Prostate gland (tissue), 2 donors: Measurements from ENCODE around the gene PLEKHG1. TPM values are rescaled to one million over a fixed set of nuclear protein-coding genes. Genes with fewer than 3 reads are reported as not detected.

Experiments
- DNase-seq: peaks from one replicate; pipeline ENCODE4 v3.0.0-alpha.2; 2019; ENCODE audit warnings: low spot score
- H3K27ac ChIP-seq, 2 donors: fragments of 200-600 bp; sonication (generic); 2 replicates each; pipeline ENCODE4 v1.5.1; 2017 to 2019
- H3K27me3 ChIP-seq: fragments of 200-600 bp; sonication (generic); replicated peaks from 2 replicates; pipeline ENCODE4 v1.5.1; 2019; ENCODE audit not compliant: insufficient read depth
- H3K36me3 ChIP-seq, 2 donors: fragments of 200-600 bp; sonication (generic); 1 replicate in 1 of 2; 2 replicates in 1 of 2; pipeline versions ENCODE4 v1.5.1 to v1.8.1; 2017 to 2019
- H3K4me1 ChIP-seq: fragments of 200-600 bp; sonication (generic); replicated peaks from 2 replicates; pipeline ENCODE4 v1.5.1; 2019
- H3K4me3 ChIP-seq, 2 donors: fragments of 200-600 bp; sonication (generic); 2 replicates each; pipeline ENCODE4 v1.5.1; 2017 to 2019
- H3K9me3 ChIP-seq: fragments of 200-600 bp; sonication (generic); 2 replicates; pipeline ENCODE4 v1.5.1; 2017
- POLR2A ChIP-seq: fragments of 450-650 bp; IDR thresholded peaks from one replicate; pipeline ENCODE4 v1.6.1; 2016; ENCODE audit warnings: antibody characterized with exemption, mild to moderate bottlenecking
- POLR2AphosphoS5 ChIP-seq: sonication (generic); formaldehyde crosslinking; IDR thresholded peaks from one replicate; pipeline ENCODE4 v1.6.1; 2017; ENCODE audit warnings: antibody characterized with exemption
- WGBS: methylation state at CpG from one replicate; pipeline ENCODE4 v1.1.5; 2018; 5-methylcytosine and 5-hydroxymethylcytosine counted together
- intact Hi-C: fragments of 100-400 bp; cut with DNase I; formaldehyde crosslinking; loops from one replicate; pipeline ENCODE4 v1.14.2; 2022
- total RNA-seq, 2 donors: library from RNA; depleted of rRNA; stranded (reverse); fragments of >200 nt; gene quantifications; one replicate each; pipeline ENCODE4 v1.1.0, GENCODE V29; 2016
- TF ChIP-seq, protein P1 (sequence below), 4 experiments: fragments of 200-600 bp in 2 of 4; fragments of 450-650 bp in 2 of 4; sonication (generic) in 2 of 4; IDR thresholded peaks; 1 replicate in 3 of 4; 2 replicates in 1 of 4; pipeline ENCODE4 v1.5.1; 2016 to 2019; ENCODE audit warnings: antibody characterized with exemption in 4 of 4, mild to moderate bottlenecking in 2 of 4, moderate library complexity in 2 of 4

Gene PLEKHG1
- total RNA-seq, 2 donors from 2014 or later, result 4.9 to 65.4 TPM

DNA sequence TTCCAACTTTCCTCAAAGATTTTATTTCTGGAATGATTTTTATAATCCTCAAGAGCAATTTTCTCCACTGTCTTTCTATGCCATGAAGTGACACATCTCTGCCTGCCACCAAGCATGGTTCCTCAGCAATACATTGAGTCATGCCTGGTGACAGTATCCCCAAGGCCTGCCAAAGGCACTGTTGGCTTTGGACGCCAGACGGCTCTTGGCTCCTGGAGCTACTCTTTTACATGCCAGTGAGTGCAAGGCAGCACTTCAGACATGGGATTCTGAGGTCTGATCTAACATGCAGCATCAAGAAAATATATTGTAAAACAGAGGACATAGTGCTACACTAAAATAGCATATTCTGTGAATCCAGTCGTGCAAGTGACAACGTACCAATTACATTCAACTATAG lies 20.1 kb upstream of the PLEKHG1 start:
- TF ChIP-seq POLR2A (no peak), POLR2AphosphoS5 (no peak)
- TF ChIP-seq, protein P1, sequence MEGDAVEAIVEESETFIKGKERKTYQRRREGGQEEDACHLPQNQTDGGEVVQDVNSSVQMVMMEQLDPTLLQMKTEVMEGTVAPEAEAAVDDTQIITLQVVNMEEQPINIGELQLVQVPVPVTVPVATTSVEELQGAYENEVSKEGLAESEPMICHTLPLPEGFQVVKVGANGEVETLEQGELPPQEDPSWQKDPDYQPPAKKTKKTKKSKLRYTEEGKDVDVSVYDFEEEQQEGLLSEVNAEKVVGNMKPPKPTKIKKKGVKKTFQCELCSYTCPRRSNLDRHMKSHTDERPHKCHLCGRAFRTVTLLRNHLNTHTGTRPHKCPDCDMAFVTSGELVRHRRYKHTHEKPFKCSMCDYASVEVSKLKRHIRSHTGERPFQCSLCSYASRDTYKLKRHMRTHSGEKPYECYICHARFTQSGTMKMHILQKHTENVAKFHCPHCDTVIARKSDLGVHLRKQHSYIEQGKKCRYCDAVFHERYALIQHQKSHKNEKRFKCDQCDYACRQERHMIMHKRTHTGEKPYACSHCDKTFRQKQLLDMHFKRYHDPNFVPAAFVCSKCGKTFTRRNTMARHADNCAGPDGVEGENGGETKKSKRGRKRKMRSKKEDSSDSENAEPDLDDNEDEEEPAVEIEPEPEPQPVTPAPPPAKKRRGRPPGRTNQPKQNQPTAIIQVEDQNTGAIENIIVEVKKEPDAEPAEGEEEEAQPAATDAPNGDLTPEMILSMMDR (IDR thresholded peaks at IDR 0.05), result no peak
- Histone ChIP-seq H3K4me1 (no peaks in the 10 kb centered on the region), H3K27ac (no peak overlapping the region), H3K9me3 (no peaks in the 10 kb centered on the region), H3K36me3 (no peaks in the 10 kb centered on the region), H3K27me3 (no peaks in the 10 kb centered on the region), H3K4me3 (no peak overlapping the region)
- WGBS, result 49% methylated on average over 4 of the region's 4 CpGs
- peak; percentile 13 for DNase-seq
- intact Hi-C loops, result no loop called here

DNA sequence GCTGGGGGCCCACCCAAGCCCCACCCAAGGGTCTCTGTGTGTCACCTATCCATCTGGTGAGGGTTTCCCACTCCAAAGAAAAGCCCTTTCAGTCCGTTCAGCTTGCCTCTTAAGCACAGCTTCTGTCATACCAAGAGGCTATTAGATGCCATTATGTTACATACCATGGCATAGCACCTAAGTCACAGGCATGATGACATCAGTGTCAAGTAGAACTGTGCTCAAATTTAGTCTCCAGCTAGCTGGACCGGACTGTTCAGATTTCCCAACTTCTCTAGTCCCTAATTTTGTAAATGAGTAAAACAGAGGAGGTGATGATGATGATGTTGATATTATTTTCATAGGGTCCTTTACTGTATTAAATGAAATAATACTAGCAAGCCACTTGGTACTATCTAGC lies 19.2 kb upstream of the PLEKHG1 start:
- no peak overlapping the region for H3K27ac ChIP-seq
- no peaks in the 10 kb centered on the region for H3K36me3 ChIP-seq
- no peaks in the 10 kb centered on the region for H3K27me3 ChIP-seq
- WGBS, result 98% methylated on average over 2 of the region's 2 CpGs
- DNase-seq, result no peak
- intact Hi-C loops, result no loop called here
- no peaks in the 10 kb centered on the region for H3K9me3 ChIP-seq
- H3K4me3 ChIP-seq, result no peak overlapping the region
- TF ChIP-seq POLR2AphosphoS5 (no peak), POLR2A (no peak)
- TF ChIP-seq, protein P1 (IDR thresholded peaks at IDR 0.05), result no peak
- no peaks in the 10 kb centered on the region for H3K4me1 ChIP-seq

- TF ChIP-seq, protein P1 (IDR thresholded peaks at IDR 0.05), result no peak
- TF ChIP-seq POLR2AphosphoS5 (no peak), POLR2A (no peak)
Measured at GRCh38 chr6:150584065-150584464, 15.6 kb upstream of the PLEKHG1 start.

GRCh38 chr6:150584596-150584995 lies 15.1 kb upstream of the PLEKHG1 start:
- DNase-seq, result no peak
- H3K27ac ChIP-seq, result no peak overlapping the region
- no peaks in the 10 kb centered on the region for H3K36me3 ChIP-seq
- WGBS, result 89% methylated on average over 1 of the region's 1 CpG
- no peak overlapping the region for H3K4me3 ChIP-seq
- TF ChIP-seq POLR2A, result no peak
- TF ChIP-seq, protein P1 (IDR thresholded peaks at IDR 0.05), result no peak
- H3K4me1 ChIP-seq, result no peaks in the 10 kb centered on the region
- no peaks in the 10 kb centered on the region for H3K27me3 ChIP-seq
- intact Hi-C loops, result no loop called here
- no peaks in the 10 kb centered on the region for H3K9me3 ChIP-seq

More at GRCh38 chr6:150584065-150584464, 15.6 kb upstream of the PLEKHG1 start:
- DNase-seq, result no peak
- intact Hi-C loops, result no loop called here
- no peaks in the 10 kb centered on the region for H3K9me3 ChIP-seq
- WGBS, result 95% methylated on average over 5 of the region's 5 CpGs
- no peaks in the 10 kb centered on the region for H3K36me3 ChIP-seq
- no peak overlapping the region for H3K27ac ChIP-seq
- no peak overlapping the region for H3K4me3 ChIP-seq
- no peaks in the 10 kb centered on the region for H3K27me3 ChIP-seq
- no peaks in the 10 kb centered on the region for H3K4me1 ChIP-seq

GRCh38 chr6:150586850-150587359 lies 12.8 kb upstream of the PLEKHG1 start:
- no peaks in the 10 kb centered on the region for H3K9me3 ChIP-seq
- no peak overlapping the region for H3K27ac ChIP-seq
- H3K4me1 ChIP-seq, result no peaks in the 10 kb centered on the region
- no peak for DNase-seq
- no peak for TF ChIP-seq POLR2A
- TF ChIP-seq, protein P1 (IDR thresholded peaks at IDR 0.05), result no peak
- TF ChIP-seq POLR2AphosphoS5, result no peak
- no peaks in the 10 kb centered on the region for H3K36me3 ChIP-seq
- intact Hi-C loops, result no loop called here
- no peaks in the 10 kb centered on the region for H3K27me3 ChIP-seq
- 73% methylated on average over 12 of the region's 12 CpGs for WGBS
- H3K4me3 ChIP-seq, result no peak overlapping the region
